HCT116 (cell line): ENCODE data around the gene COA1. TPM values are rescaled to one million over a fixed set of nuclear protein-coding genes. Genes with fewer than 3 reads are reported as not detected.
"Not testable (repeated sequence)": the region's sequence is repeated elsewhere in the genome, so short reads cannot be mapped to it uniquely, and the experiment has no call there.

Experiments used
- ATAC-seq: fragments of 200-7000 bp; cut with Tn5 transposase; 2 replicates; pipeline ENCODE4 v1.9.1; 2020; ENCODE audit warnings: mild to moderate bottlenecking, moderate library complexity
- BruUV-seq: library from RNA; stranded (reverse); fragments of 400-500 nt; replicated peaks from 2 replicates; lab custom pipeline; 2021; lab: Mats Ljungman, UMichigan
- CTCF ChIA-PET: fragments of 300-600 bp; sonication (Branson Sonifier 250); formaldehyde crosslinking; loops from one replicate; lab custom pipeline; 2021; ENCODE audit warnings: antibody characterized with exemption; lab: Charles Lee
- POLR2A ChIA-PET: fragments of 300-600, 350-600 bp; sonication (Branson Sonifier 250); formaldehyde crosslinking; loops from one replicate; lab custom pipeline; 2021; ENCODE audit warnings: antibody characterized with exemption; lab: Charles Lee
- RAD21 ChIA-PET, 2 experiments: fragments of 300-600 bp; sonication (Branson Sonifier 250); formaldehyde crosslinking; loops; one replicate each; lab custom pipeline; 2023; ENCODE audit warnings: low total read pairs in 2 of 2; ENCODE audit not compliant: uncharacterized antibody in 2 of 2, unreplicated experiment in 2 of 2, low non-redundant PET in 1 of 2; lab: Charles Lee
- DNase-seq: peaks from one replicate; pipeline ENCODE4 v3.0.0-alpha.2; 2010; ENCODE audit warnings: low read depth, low spot score
- H2AFZ ChIP-seq: fragments of 200-600 bp; shearing (Covaris generic), sonication (generic); 2 replicates; pipeline ENCODE4 v1.6.1; 2017; ENCODE audit warnings: low read depth, mixed run types, mixed read lengths, antibody characterized with exemption, low read length; ENCODE audit not compliant: poor library complexity, severe bottlenecking
- H3K27ac ChIP-seq: 2 replicates; pipeline ENCODE4 v1.5.1; 2012; ENCODE audit warnings: low read depth, low read length
- H3K27me3 ChIP-seq: fragments of 200-600 bp; sonication (generic); 2 replicates; pipeline ENCODE4 v1.6.1; 2016; ENCODE audit warnings: mixed run types, low read length, mixed read lengths; ENCODE audit not compliant: insufficient read depth
- H3K36me3 ChIP-seq, 2 experiments: fragments of 200-500 bp in 1 of 2; fragments of 200-600 bp in 1 of 2; sonication (Bioruptor generic) in 1 of 2; sonication (generic) in 1 of 2; 2 replicates each; pipeline versions ENCODE4 v1.5.1 to v1.6.1; 2014 to 2016; ENCODE audit warnings: low read length in 2 of 2, inconsistent platforms in 1 of 2, mixed read lengths in 1 of 2, mixed run types in 1 of 2; ENCODE audit not compliant: insufficient read depth in 2 of 2, control insufficient read depth in 1 of 2
- H3K4me1 ChIP-seq, 2 experiments: fragments of 200-600 bp in 1 of 2; sonication (generic) in 1 of 2; 2 replicates each; pipeline versions ENCODE4 v1.5.1 to v1.6.1; 2012 to 2017; ENCODE audit warnings: low read length in 2 of 2, inconsistent platforms in 1 of 2, mild to moderate bottlenecking in 1 of 2, mixed read lengths in 1 of 2, mixed run types in 1 of 2, moderate library complexity in 1 of 2; ENCODE audit not compliant: insufficient read depth in 2 of 2, control insufficient read depth in 1 of 2
- H3K4me2 ChIP-seq: fragments of 200-600 bp; sonication (generic); 2 replicates; pipeline ENCODE4 v1.6.1; 2017; ENCODE audit warnings: mixed run types, low read length, mixed read lengths
- H3K4me3 ChIP-seq, 2 experiments: fragments of 200-600 bp in 1 of 2; sonication (generic) in 1 of 2; replicated peaks in 1 of 2; 2 replicates each; pipeline ENCODE4 v1.5.1; 2011 to 2016; ENCODE audit warnings: low read length in 2 of 2, control low read depth in 1 of 2, low read depth in 1 of 2, mild to moderate bottlenecking in 1 of 2, mixed read lengths in 1 of 2, mixed run types in 1 of 2
- H3K79me2 ChIP-seq: fragments of 200-600 bp; sonication (generic); 2 replicates; pipeline ENCODE4 v1.6.1; 2017; ENCODE audit warnings: mild to moderate bottlenecking, mixed run types, low read length, moderate library complexity, mixed read lengths; ENCODE audit not compliant: insufficient read depth
- H3K9ac ChIP-seq: fragments of 200-600 bp; sonication (generic); 2 replicates; pipeline ENCODE4 v1.6.1; 2016; ENCODE audit warnings: low read length, mixed read lengths
- H3K9me2 ChIP-seq: fragments of 200-600 bp; sonication (generic), shearing (Covaris generic); 2 replicates; pipeline ENCODE4 v1.6.1; 2017; ENCODE audit warnings: mixed run types, mild to moderate bottlenecking, moderate library complexity; ENCODE audit not compliant: insufficient read depth
- H3K9me3 ChIP-seq, 2 experiments: fragments of 200-500 bp in 1 of 2; fragments of 200-600 bp in 1 of 2; sonication (Bioruptor generic) in 1 of 2; sonication (generic) in 1 of 2; 2 replicates each; pipeline ENCODE4 v1.6.1; 2014 to 2017; ENCODE audit warnings: low read length in 2 of 2, mixed read lengths in 2 of 2, inconsistent platforms in 1 of 2, low read depth in 1 of 2, mild to moderate bottlenecking in 1 of 2, mixed run types in 1 of 2, moderate library complexity in 1 of 2; ENCODE audit not compliant: control insufficient read depth in 1 of 2, insufficient read depth in 1 of 2
- H4K20me1 ChIP-seq: fragments of 200-600 bp; sonication (generic), shearing (Covaris generic); 2 replicates; pipeline ENCODE4 v1.6.1; 2017; ENCODE audit warnings: mixed run types, mild to moderate bottlenecking, moderate library complexity; ENCODE audit not compliant: insufficient read depth
- CBX3 ChIP-seq: IDR thresholded peaks from 2 replicates; pipeline ENCODE4 v1.6.1; 2012; ENCODE audit warnings: low read depth
- CEBPB ChIP-seq: IDR thresholded peaks from 2 replicates; pipeline ENCODE4 v1.6.1; 2012; ENCODE audit warnings: low read depth
- EZH2 ChIP-seq: fragments of 200-600 bp; sonication (generic); IDR thresholded peaks from 2 replicates; pipeline ENCODE4 v1.6.1; 2017; ENCODE audit warnings: antibody characterized with exemption, mixed run types
- FOSL1 ChIP-seq: IDR thresholded peaks from 2 replicates; pipeline ENCODE4 v1.6.1; 2012; ENCODE audit warnings: low read depth
- JUND ChIP-seq: IDR thresholded peaks from 2 replicates; pipeline ENCODE4 v1.6.1; 2012
- RAD21 ChIP-seq: IDR thresholded peaks from 2 replicates; pipeline ENCODE4 v1.6.1; 2012; ENCODE audit warnings: low read depth, mild to moderate bottlenecking
- ZFX ChIP-seq: fragments of 450-650 bp; IDR thresholded peaks from 2 replicates; pipeline ENCODE4 v1.6.1; 2017
- intact Hi-C: fragments of 100-400 bp; cut with micrococcal nuclease; formaldehyde crosslinking; loops from 2 replicates; pipeline ENCODE4 v1.10.0; 2022
- total RNA-seq: library from RNA; stranded (reverse); gene quantifications from one replicate; pipeline ENCODE4 v1.2.1, GENCODE V29; 2021; ENCODE audit not compliant: unreplicated experiment
- TF ChIP-seq, protein P1 (sequence below), 3 experiments: fragments of 200-600 bp in 1 of 3; sonication (generic) in 1 of 3; IDR thresholded peaks in 2 of 3; conservative IDR thresholded peaks in 1 of 3; 2 replicates each; pipeline ENCODE4 v1.5.1; 2012 to 2017; ENCODE audit warnings: low read depth in 2 of 3, low read length in 2 of 3, antibody characterized with exemption in 1 of 3, borderline replicate concordance in 1 of 3, control low read depth in 1 of 3, mild to moderate bottlenecking in 1 of 3, mixed read lengths in 1 of 3, mixed run types in 1 of 3, moderate library complexity in 1 of 3; ENCODE audit not compliant: insufficient read depth in 1 of 3

The COA1 gene
- total RNA-seq, 1 experiment from 2014 or later: 78.5 TPM

DNA sequence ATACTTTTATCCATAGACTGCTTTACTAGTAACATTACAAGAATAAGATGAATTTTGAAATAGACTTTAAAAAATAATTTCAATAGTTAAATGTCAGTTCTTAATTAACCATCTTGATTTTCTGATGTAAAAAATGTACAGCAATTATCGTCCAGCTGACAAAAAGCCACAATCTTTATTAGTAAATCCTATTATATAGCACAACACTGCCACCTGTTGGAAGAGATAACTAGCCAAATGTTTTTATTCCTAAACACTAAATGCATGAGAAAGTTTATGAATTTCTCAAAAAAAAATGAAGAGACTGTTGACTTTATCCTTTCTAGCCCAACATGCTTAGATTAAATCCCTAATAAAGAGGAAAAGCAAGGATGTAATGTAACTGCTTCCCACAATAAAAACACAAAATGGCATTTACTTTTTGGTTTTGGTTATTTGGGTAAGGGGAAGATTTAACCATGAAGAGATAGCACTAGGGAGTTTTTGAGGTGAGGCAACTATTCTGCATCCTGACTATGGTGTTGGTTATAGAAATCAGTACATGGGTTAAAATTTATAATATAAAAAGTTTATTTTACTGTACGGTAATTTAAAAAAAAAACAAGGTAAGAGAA lies 8.0 kb downstream of the COA1 start:
- DNase-seq: no peak
- Histone ChIP-seq H3K27ac (no peak overlapping the region), H4K20me1 (peaks cover 29% of the 10 kb centered on the region; the same call in 1 of the 2 replicates), H3K79me2 (peaks cover 100% of the 10 kb centered on the region)
- TF ChIP-seq ZFX: no peak
- TF ChIP-seq, protein P1, sequence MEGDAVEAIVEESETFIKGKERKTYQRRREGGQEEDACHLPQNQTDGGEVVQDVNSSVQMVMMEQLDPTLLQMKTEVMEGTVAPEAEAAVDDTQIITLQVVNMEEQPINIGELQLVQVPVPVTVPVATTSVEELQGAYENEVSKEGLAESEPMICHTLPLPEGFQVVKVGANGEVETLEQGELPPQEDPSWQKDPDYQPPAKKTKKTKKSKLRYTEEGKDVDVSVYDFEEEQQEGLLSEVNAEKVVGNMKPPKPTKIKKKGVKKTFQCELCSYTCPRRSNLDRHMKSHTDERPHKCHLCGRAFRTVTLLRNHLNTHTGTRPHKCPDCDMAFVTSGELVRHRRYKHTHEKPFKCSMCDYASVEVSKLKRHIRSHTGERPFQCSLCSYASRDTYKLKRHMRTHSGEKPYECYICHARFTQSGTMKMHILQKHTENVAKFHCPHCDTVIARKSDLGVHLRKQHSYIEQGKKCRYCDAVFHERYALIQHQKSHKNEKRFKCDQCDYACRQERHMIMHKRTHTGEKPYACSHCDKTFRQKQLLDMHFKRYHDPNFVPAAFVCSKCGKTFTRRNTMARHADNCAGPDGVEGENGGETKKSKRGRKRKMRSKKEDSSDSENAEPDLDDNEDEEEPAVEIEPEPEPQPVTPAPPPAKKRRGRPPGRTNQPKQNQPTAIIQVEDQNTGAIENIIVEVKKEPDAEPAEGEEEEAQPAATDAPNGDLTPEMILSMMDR (IDR thresholded peaks at IDR 0.05 in 2 of 3, conservative IDR thresholded peaks at IDR 0.05 in 1 of 3; ENCODE audit: borderline replicate concordance in 1 of 3, insufficient read depth in 1 of 3, low read depth in 2 of 3, low read length in 2 of 3): peak; percentile 39 to 79 (median 78); a peak in 5 of 6 replicates
- TF ChIP-seq JUND: no peak
- no peak for TF ChIP-seq CBX3
- peak; percentile 63 for TF ChIP-seq RAD21
- TF ChIP-seq, all 23 proteins: peak for 2
- CTCF ChIA-PET: interaction anchor here (1.0 to 3.8 kb wide), 4 partner anchors 13 to 139 kb away, joined by 3 to 30 read pairs (median 4); partner anchors contain the start of gene STK17A
- Histone ChIP-seq H3K9me2 (no peaks in the 10 kb centered on the region), H3K4me3 (no peak overlapping the region), H3K9ac (no peak overlapping the region), H2AFZ (no peak overlapping the region), H3K4me2 (no peak overlapping the region), H3K36me3 (no peaks in the 10 kb centered on the region), H3K27me3 (no peaks in the 10 kb centered on the region), H3K9me3 (no peaks in the 10 kb centered on the region), H3K4me1 (no peaks in the 10 kb centered on the region)
- POLR2A ChIA-PET: interaction anchor here (1.5 kb wide), 1 partner anchor 139 kb away, joined by 7 read pairs; the partner anchor contains the start of gene STK17A
- RAD21 ChIA-PET: interaction anchor here (1.3 to 1.5 kb wide), 2 partner anchors 138 to 139 kb away, joined by 3 read pairs; partner anchors contain the start of gene STK17A (in 2 of the 2)
- no TSS peak for BruUV-seq
- intact Hi-C loops: loop anchor here (1.0 to 10.0 kb wide), 5 partner anchors 137 to 786 kb away; partner anchors contain the start of genes MRPL32 and PSMA2
- no peak for ATAC-seq

- no peaks in the 10 kb centered on the region for H3K27me3 ChIP-seq
- TF ChIP-seq FOSL1 (no peak), EZH2 (no peak), CEBPB (no peak)
- H3K4me2 ChIP-seq: no peak overlapping the region
- POLR2A ChIA-PET: no interaction called here
- DNase-seq (no peak), ATAC-seq (no peak)
- H2AFZ ChIP-seq: no peak overlapping the region
- no peaks in the 10 kb centered on the region for H3K9me2 ChIP-seq
- RAD21 ChIA-PET: no interaction called here
- intact Hi-C loops: no loop called here
- no peaks in the 10 kb centered on the region for H3K36me3 ChIP-seq
- CTCF ChIA-PET: interaction anchor here (1.0 kb wide), 1 partner anchor 134 kb away, joined by 5 read pairs; the partner anchor contains the start of gene STK17A
- H3K79me2 ChIP-seq: peaks cover 100% of the 10 kb centered on the region
- no peak overlapping the region for H3K27ac ChIP-seq
- no peak overlapping the region for H3K4me3 ChIP-seq
- no peak overlapping the region for H3K9ac ChIP-seq
- H3K4me1 ChIP-seq: no peaks in the 10 kb centered on the region
- BruUV-seq: no TSS peak
- H3K9me3 ChIP-seq: no peaks in the 10 kb centered on the region
- H4K20me1 ChIP-seq: peaks cover 14% of the 10 kb centered on the region; the same call in 1 of the 2 replicates
These were observed 12.7 kb downstream of the COA1 start for GRCh38 chr7:43716598-43716997.

- H3K27ac ChIP-seq, ATAC-seq, H3K4me2 ChIP-seq, H3K4me3 ChIP-seq, RAD21 ChIA-PET, H3K4me1 ChIP-seq, H3K36me3 ChIP-seq, CTCF ChIA-PET, H3K27me3 ChIP-seq, H2AFZ ChIP-seq, POLR2A ChIA-PET, H3K9ac ChIP-seq, H3K9me2 ChIP-seq, BruUV-seq, intact Hi-C loops, DNase-seq, H3K9me3 ChIP-seq: not testable (repeated sequence)
- Histone ChIP-seq H3K79me2 (peaks cover 100% of the 10 kb centered on the region), H4K20me1 (peaks cover 11% of the 10 kb centered on the region; the same call in 1 of the 2 replicates)
These were observed 13.4 kb downstream of the COA1 start for GRCh38 chr7:43715966-43716365.
